ENCODE data around the gene SYK.

The SYK gene

DNA sequence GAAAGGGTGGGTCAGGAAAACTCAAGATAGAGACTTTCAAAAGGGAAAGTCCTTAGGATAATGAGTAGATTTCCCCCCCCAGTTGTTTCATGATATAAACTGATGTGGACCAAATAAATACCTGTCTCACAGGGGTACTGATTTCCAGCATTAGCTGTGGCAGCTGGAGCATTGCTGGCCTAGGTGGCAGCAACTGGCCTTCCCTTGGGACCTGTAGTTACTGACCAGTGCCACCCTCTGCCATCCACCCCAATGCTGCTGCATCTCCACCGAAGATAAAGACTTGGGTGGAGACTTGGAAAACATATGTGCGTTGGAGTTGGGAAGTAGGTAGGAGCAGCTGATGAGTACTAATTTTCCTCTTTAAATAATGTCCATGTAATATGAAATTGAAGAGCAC is 71.8 kb downstream of the SYK start:
- no peak overlapping the region for H3K27ac ChIP-seq

DNA sequence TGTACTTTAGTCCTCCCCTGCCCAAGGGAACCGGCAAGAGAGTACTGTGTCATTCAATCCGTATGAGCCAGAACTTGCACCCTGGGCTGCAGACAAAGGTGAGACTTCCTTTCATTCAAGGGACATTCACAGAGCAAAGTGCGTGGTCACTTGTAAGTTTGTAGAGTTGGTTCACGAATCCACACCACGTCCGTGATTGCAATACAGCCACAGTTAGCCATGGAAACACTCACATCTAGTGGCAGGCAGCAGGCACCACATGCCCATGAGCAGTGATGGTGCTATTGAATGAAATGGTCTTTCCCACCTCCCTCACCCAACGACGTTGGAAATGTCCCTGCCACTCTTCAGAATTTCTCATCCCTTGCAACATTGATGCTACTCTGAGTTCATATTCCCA is 72.6 kb downstream of the SYK start:
- no peak overlapping the region for H3K27ac ChIP-seq
- no peak for TF ChIP-seq ZFX (IDR thresholded peaks at IDR 0.05; ENCODE audit: borderline replicate concordance)
- TF ChIP-seq, protein P1, sequence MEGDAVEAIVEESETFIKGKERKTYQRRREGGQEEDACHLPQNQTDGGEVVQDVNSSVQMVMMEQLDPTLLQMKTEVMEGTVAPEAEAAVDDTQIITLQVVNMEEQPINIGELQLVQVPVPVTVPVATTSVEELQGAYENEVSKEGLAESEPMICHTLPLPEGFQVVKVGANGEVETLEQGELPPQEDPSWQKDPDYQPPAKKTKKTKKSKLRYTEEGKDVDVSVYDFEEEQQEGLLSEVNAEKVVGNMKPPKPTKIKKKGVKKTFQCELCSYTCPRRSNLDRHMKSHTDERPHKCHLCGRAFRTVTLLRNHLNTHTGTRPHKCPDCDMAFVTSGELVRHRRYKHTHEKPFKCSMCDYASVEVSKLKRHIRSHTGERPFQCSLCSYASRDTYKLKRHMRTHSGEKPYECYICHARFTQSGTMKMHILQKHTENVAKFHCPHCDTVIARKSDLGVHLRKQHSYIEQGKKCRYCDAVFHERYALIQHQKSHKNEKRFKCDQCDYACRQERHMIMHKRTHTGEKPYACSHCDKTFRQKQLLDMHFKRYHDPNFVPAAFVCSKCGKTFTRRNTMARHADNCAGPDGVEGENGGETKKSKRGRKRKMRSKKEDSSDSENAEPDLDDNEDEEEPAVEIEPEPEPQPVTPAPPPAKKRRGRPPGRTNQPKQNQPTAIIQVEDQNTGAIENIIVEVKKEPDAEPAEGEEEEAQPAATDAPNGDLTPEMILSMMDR (IDR thresholded peaks at IDR 0.05) = no peak

More for the DNA sequence above, 71.8 kb downstream of the SYK start:
- TF ChIP-seq, protein P1 (IDR thresholded peaks at IDR 0.05) = no peak
- TF ChIP-seq ZFX (IDR thresholded peaks at IDR 0.05; ENCODE audit: borderline replicate concordance) = no peak

DNA sequence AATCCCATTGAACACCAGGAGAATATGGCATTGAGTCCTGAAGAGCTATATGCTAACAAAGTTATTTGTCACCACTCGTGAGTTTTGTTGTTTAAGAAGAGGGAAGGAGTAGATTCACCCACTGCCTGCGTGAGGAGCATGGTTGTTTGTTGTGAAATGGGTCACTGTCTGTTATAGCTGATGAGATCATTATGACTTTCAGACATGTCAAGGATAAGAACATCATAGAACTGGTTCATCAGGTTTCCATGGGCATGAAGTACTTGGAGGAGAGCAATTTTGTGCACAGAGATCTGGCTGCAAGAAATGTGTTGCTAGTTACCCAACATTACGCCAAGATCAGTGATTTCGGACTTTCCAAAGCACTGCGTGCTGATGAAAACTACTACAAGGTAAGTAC is 76.9 kb downstream of the SYK start:
- H3K27ac ChIP-seq = no peak overlapping the region
- TF ChIP-seq, protein P1 (IDR thresholded peaks at IDR 0.05) = no peak
- no peak for TF ChIP-seq ZFX (IDR thresholded peaks at IDR 0.05; ENCODE audit: borderline replicate concordance)

DNA sequence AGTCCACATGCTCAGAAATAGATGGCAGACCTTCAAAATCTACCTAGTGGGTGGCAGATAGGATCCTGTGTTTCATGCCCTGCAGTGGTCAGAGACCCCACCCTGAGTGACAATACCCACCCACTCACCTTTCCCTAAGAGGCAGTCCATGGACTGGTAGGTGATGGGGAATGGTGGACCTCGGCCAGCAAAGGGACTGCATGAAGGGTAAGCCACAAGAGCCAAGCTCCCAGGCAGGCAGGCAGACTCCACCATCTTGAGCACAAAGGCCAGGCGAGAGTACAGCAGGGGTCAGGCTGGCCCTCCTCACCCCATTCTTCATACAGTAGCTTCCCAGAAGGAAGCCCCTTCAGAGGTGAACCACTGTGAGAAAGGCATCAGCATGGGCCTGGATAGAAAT is 78.4 kb downstream of the SYK start:
- TF ChIP-seq, protein P1 (IDR thresholded peaks at IDR 0.05) = no peak
- no peak overlapping the region for H3K27ac ChIP-seq

DNA sequence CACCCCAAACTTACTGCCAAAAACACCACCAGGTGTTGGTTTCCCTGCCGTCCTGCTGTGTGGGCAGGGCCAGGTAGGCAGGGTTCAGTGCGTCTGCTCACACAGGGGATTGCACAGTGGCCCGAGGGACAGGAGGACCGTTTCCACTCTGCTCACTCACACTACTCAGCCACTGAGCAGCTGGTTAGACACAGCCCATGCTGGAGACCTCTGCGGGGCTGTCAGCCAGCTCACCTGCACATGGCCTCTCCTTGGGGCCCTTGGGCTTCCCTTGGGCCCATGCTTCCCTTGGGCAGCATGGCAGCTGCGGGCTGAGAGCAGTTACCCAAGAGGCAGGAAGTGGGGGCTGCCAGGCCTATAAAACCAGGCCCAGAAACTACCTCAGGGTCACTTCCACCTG is 79.0 kb downstream of the SYK start:
- TF ChIP-seq ZFX (IDR thresholded peaks at IDR 0.05; ENCODE audit: borderline replicate concordance) = no peak
- TF ChIP-seq, protein P1 (IDR thresholded peaks at IDR 0.05) = no peak
- no peak overlapping the region for H3K27ac ChIP-seq

DNA sequence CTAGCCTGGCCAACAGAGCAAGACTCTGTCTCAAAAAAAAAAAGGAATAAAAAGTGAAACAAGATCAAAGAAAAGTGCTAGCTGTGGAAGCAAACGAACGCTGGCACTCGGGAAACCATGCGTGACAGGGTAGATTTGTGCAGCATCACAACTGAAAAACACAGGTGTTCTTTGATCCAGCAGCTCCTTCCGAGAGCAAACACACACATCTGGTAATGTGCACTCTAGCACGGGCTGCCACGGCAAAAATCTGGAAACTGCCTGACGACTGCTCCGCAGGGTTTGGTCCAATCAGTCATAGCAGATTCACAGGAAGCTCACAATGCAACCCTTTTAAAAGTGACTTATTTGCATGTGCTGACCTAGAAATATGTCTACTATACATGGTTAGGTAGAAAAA is 80.0 kb downstream of the SYK start:
- H3K27ac ChIP-seq = no peak overlapping the region
- TF ChIP-seq, protein P1 (IDR thresholded peaks at IDR 0.05) = no peak
- no peak for TF ChIP-seq ZFX (IDR thresholded peaks at IDR 0.05; ENCODE audit: borderline replicate concordance)

GRCh38 chr9:90882991-90883600 is 81.5 kb downstream of the SYK start:
- no peak overlapping the region for H3K27ac ChIP-seq
- TF ChIP-seq ZFX (IDR thresholded peaks at IDR 0.05; ENCODE audit: borderline replicate concordance) = no peak
- TF ChIP-seq, protein P1 (IDR thresholded peaks at IDR 0.05) = no peak
